ENCODE results near the gene AFTPH. TPM values are rescaled to one million over a fixed set of nuclear protein-coding genes. Genes with fewer than 3 reads are reported as not detected.

Gene AFTPH
- total and polyA plus RNA-seq, 4 donors: 27.0 to 78.1 (median 35.0) TPM

DNA sequence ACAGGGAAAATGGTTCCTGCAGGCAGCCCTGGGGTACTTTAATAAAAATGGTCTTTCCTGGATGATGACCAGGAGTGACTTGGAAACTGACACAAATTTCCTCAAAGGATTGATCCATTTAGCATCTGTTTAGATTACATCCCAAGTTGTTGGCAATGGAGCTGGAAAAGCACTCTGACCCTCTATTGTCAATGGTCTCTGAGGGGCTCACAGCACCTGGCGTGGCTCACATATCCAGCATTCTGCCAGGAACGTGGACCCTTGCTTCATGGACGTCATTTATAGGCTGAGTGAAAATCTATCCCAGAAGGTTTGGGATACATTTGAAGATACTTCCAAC lies 85.8 kb downstream of the AFTPH start:
- ATAC-seq (ENCODE audit: insufficient read depth, low FRiP score) (no peak), DNase-seq (no peak)
- WGBS, 2 donors: 82 to 84% methylated on average over 3 of the region's 3 CpGs
- Histone ChIP-seq H3K9ac (ENCODE audit: insufficient read depth in 1 of 2, low read length in 2 of 2) (peak overlapping the region in 1 of 2 donors; percentile 50), H3K4me3 (no peak overlapping the region), H3K27ac (ENCODE audit: low read depth in 1 of 2, low read length in 1 of 2) (no peak overlapping the region), H3K27me3 (ENCODE audit: control insufficient read depth in 3 of 3, insufficient read depth in 3 of 3, low read length in 2 of 3) (no peaks in the 10 kb centered on the region), H3K9me3 (ENCODE audit: control insufficient read depth in 4 of 4, insufficient read depth in 3 of 4, low read length in 3 of 4) (no peaks in the 10 kb centered on the region), H3K36me3 (ENCODE audit: control insufficient read depth in 4 of 4, insufficient read depth in 4 of 4, low read length in 4 of 4) (no peaks in the 10 kb centered on the region), H3K4me1 (ENCODE audit: control insufficient read depth in 5 of 5, insufficient read depth in 5 of 5, low read length in 5 of 5) (peaks cover 0 to 36% (median 7%) of the 10 kb centered on the region in 5 donors)
- TF ChIP-seq, protein P1, sequence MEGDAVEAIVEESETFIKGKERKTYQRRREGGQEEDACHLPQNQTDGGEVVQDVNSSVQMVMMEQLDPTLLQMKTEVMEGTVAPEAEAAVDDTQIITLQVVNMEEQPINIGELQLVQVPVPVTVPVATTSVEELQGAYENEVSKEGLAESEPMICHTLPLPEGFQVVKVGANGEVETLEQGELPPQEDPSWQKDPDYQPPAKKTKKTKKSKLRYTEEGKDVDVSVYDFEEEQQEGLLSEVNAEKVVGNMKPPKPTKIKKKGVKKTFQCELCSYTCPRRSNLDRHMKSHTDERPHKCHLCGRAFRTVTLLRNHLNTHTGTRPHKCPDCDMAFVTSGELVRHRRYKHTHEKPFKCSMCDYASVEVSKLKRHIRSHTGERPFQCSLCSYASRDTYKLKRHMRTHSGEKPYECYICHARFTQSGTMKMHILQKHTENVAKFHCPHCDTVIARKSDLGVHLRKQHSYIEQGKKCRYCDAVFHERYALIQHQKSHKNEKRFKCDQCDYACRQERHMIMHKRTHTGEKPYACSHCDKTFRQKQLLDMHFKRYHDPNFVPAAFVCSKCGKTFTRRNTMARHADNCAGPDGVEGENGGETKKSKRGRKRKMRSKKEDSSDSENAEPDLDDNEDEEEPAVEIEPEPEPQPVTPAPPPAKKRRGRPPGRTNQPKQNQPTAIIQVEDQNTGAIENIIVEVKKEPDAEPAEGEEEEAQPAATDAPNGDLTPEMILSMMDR (IDR thresholded peaks at IDR 0.05; ENCODE audit: control extremely low read depth, extremely low read depth): no peak

DNA sequence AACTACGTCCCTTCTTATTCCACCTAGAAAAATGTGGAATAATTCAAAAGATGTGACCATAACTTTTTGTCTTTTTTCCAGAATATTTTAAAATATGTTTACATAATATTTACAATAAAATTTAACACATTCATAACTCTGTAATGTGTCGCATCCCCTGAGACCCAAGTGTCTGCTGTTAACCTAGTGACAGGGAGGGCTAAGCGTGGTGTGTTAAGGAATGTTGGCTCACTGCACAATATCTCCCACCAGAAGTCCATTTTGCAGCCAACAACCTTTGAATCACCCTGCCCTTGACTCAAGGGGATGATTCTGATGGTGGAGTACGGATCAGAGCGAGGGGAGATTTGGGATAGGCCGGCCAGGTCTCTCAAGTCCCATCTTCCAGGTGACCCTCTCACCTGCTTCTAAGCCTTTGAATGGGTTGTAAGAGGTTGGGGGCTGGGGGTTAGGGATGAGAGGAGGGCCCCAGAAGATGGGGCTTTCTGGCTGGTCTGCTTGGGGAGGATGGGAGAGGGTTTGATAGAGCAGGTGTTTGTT lies 86.3 kb downstream of the AFTPH start:
- ATAC-seq (ENCODE audit: insufficient read depth, low FRiP score) (no peak), DNase-seq (no peak)
- H3K27me3 ChIP-seq (ENCODE audit: control insufficient read depth in 3 of 3, insufficient read depth in 3 of 3, low read length in 2 of 3): no peaks in the 10 kb centered on the region
- 97 to 98% methylated on average over 6 of the region's 6 CpGs for WGBS, 2 donors
- H3K27ac ChIP-seq (ENCODE audit: low read depth in 1 of 2, low read length in 1 of 2): no peak overlapping the region
- TF ChIP-seq, protein P1 (IDR thresholded peaks at IDR 0.05; ENCODE audit: control extremely low read depth, extremely low read depth): no peak
- peaks cover 0 to 32% (median 3%) of the 10 kb centered on the region in 5 donors for H3K4me1 ChIP-seq (ENCODE audit: control insufficient read depth in 5 of 5, insufficient read depth in 5 of 5, low read length in 5 of 5)
- no peaks in the 10 kb centered on the region for H3K36me3 ChIP-seq (ENCODE audit: control insufficient read depth in 4 of 4, insufficient read depth in 4 of 4, low read length in 4 of 4)
- no peaks in the 10 kb centered on the region for H3K9me3 ChIP-seq (ENCODE audit: control insufficient read depth in 4 of 4, insufficient read depth in 3 of 4, low read length in 3 of 4)
- H3K4me3 ChIP-seq: no peak overlapping the region
- H3K9ac ChIP-seq (ENCODE audit: insufficient read depth in 1 of 2, low read length in 2 of 2): no peak overlapping the region

DNA sequence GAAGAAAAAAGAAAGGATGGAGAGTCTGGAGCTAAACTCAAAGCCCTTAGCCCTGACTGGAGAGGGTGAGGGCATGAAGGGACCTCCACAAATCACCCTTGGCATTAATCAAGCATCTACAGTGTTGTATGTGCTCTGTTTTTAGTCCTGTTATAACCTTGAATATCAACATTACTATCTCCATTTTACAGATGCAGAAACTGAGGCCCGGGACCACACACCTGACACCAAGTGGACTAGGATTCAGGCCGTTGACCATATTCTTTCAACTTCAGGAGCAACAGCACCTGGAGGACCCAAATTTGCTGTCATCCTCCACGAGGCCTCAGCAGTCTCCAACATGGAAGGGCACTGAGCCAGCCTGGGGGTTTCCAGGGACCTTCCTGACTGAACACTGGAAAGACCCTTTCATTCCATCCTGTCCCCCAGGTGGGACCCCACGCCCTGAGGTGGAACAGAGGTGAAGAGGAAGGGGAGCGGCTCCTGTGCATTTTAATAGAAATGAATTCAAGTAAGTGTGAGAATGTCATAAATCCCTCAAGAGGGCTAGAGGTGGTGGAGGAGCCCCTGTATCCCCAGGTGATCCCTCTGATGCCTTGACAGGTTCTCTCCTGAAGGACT lies 88.6 kb downstream of the AFTPH start:
- no peaks in the 10 kb centered on the region for H3K36me3 ChIP-seq (ENCODE audit: control insufficient read depth in 4 of 4, insufficient read depth in 4 of 4, low read length in 4 of 4)
- no peaks in the 10 kb centered on the region for H3K27me3 ChIP-seq (ENCODE audit: control insufficient read depth in 3 of 3, insufficient read depth in 3 of 3, low read length in 2 of 3)
- H3K4me1 ChIP-seq (ENCODE audit: control insufficient read depth in 5 of 5, insufficient read depth in 5 of 5, low read length in 5 of 5): peaks cover 0 to 18% (median 3%) of the 10 kb centered on the region in 5 donors
- DNase-seq: no peak
- H3K9ac ChIP-seq (ENCODE audit: insufficient read depth in 1 of 2, low read length in 2 of 2): no peak overlapping the region
- TF ChIP-seq, protein P1 (IDR thresholded peaks at IDR 0.05; ENCODE audit: control extremely low read depth, extremely low read depth): no peak
- WGBS, 2 donors: 84 to 90% methylated on average over 5 of the region's 5 CpGs
- no peak overlapping the region for H3K4me3 ChIP-seq
- H3K27ac ChIP-seq (ENCODE audit: low read depth in 1 of 2, low read length in 1 of 2): no peak overlapping the region
- no peaks in the 10 kb centered on the region for H3K9me3 ChIP-seq (ENCODE audit: control insufficient read depth in 4 of 4, insufficient read depth in 3 of 4, low read length in 3 of 4)
- ATAC-seq (ENCODE audit: insufficient read depth, low FRiP score): no peak
